GM06990 (cell line): ENCODE data around the gene MT1G.

Experiments
- DNase-seq: peaks from one replicate; pipeline ENCODE4 v3.0.0-alpha.2; 2011; ENCODE audit not compliant: insufficient read length; ENCODE audit errors: extremely low read depth
- H3K27me3 ChIP-seq: replicated peaks from 2 replicates; pipeline ENCODE4 v1.6.0; 2011; ENCODE audit warnings: low read length; ENCODE audit not compliant: control insufficient read depth, insufficient read depth
- H3K36me3 ChIP-seq: 2 replicates; pipeline ENCODE4 v1.5.1; 2011; ENCODE audit warnings: low read length; ENCODE audit not compliant: control insufficient read depth, insufficient read depth
- H3K4me3 ChIP-seq: replicated peaks from 2 replicates; pipeline ENCODE4 v1.5.1; 2011; ENCODE audit warnings: low read depth, mild to moderate bottlenecking, control low read depth, low read length
- CTCF ChIP-seq: IDR thresholded peaks from 2 replicates; pipeline ENCODE4 v1.5.1; 2011; ENCODE audit warnings: low read length, control low read depth, mild to moderate bottlenecking, inconsistent platforms; ENCODE audit not compliant: insufficient read depth, poor library complexity, severe bottlenecking

MT1G gene

DNA sequence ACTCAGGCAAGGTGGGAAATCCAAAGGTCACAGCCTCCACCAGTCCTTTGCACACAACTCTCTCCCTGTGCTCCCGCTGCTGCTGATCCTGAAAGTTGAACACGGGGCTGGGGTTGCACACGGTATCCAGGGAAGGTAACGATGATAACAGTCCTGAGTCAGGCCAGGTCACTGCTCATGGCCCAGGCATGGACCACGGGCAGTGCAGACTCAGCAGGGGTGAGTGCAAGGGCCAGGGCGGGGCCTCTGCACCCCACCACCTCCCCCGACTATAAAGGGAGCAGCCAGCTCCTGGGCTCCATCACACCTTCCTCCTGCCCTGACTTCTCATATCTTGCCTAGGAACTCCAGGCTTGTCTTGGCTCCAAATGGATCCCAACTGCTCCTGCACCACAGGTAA is 16.3 kb downstream of the MT1G start, which contains the start of gene MT1B:
TSS of gene MT1B (plus strand) at position 301 of the 400 bp plus-strand sequence. CDS start at position 369, 68 bp downstream.
- Histone ChIP-seq H3K27me3 (peaks cover 5% of the 10 kb centered on the region), H3K4me3 (no peak within 1 kb of the TSS), H3K36me3 (no peaks in the 10 kb centered on the region)
- no peak for DNase-seq
- TF ChIP-seq CTCF, result no peak

- H3K36me3 ChIP-seq, result no peaks in the 10 kb centered on the region
- H3K27me3 ChIP-seq, result peaks cover 5% of the 10 kb centered on the region
- no peak for TF ChIP-seq CTCF
- no peak overlapping the region for H3K4me3 ChIP-seq
- no peak for DNase-seq
Measured at GRCh38 chr16:56649820-56650219, 18.0 kb downstream of the MT1G start.

GRCh38 chr16:56649271-56649670 is 18.6 kb downstream of the MT1G start:
- no peaks in the 10 kb centered on the region for H3K36me3 ChIP-seq
- no peak for DNase-seq
- peaks cover 8% of the 10 kb centered on the region for H3K27me3 ChIP-seq
- TF ChIP-seq CTCF, result no peak
- no peak overlapping the region for H3K4me3 ChIP-seq

DNA sequence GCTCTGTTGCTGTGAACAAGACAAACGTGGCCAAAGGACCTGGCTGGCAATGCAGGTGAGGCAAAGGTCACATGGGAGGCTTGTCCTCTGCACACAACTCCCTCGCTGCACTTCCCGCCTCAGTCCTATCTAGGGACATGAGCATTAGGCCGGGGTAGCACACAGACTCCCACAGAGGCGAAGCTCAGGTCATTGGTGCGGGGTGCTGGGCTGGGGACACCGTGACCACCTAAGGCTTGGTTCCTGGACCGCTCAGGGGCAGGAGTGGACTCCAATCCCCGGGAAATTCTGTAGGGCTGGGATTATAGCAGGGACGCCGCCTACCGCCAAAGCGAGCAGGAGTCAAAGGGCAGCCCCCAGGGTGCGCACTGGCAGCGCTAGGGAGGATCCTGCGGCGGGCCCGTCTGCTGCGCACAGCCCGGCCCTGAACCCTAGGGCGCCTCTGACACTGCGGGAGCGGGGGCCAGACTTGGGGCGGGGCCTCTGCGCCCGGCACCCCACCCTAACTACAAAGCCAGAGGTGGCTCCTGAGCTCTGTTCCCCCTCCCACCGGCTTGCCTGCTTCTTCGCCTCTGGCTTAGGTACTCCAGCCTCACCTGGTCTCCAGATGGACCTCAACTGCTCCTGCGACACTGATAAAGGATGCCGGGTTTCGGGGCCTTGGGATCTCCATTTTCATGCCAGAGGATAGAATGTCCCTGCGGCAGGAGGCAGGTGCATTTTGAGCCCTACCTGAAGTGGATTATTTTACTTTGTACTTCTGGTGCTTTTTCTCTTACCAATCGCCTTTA is 20.0 kb downstream of the MT1G start:
- Histone ChIP-seq H3K27me3 (peaks cover 9% of the 10 kb centered on the region), H3K4me3 (no peak overlapping the region), H3K36me3 (no peaks in the 10 kb centered on the region)
- TF ChIP-seq CTCF, result no peak
- DNase-seq, result no peak

GRCh38 chr16:56645838-56646237 is 22.0 kb downstream of the MT1G start:
- Histone ChIP-seq H3K27me3 (peaks cover 8% of the 10 kb centered on the region), H3K36me3 (no peaks in the 10 kb centered on the region), H3K4me3 (no peak overlapping the region)
- no peak for TF ChIP-seq CTCF
- DNase-seq, result no peak
